ENCODE data around the gene TPD52L1. TPM values are rescaled to one million over a fixed set of nuclear protein-coding genes. Genes with fewer than 3 reads are reported as not detected.

TPD52L1 gene
- total RNA-seq, 1 donor from 2014 or later: 93.6 TPM

DNA sequence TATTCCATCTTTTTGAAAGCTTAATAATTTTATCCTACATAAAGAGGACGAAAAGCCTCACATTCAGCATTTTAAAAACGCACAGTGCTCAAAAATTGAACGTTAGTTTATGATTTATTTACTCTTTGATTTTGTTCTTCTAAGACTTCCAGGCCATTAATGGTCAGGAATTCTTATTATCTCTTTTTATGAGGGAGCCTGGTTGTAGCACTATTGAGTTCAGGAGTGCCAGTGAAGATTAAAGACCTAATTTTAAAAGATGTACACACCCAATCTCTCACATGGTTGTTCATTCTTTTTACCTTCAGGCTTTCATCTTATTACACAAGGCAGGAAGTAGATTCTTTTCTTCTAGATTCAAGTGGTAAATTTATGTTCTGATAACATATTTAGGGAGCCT is 79.6 kb downstream of the TPD52L1 start:
- H3K9me3 ChIP-seq: no peaks in the 10 kb centered on the region
- no peak overlapping the region for H3K27ac ChIP-seq
- H3K4me3 ChIP-seq: no peak overlapping the region
- H3K36me3 ChIP-seq: no peaks in the 10 kb centered on the region
- intact Hi-C loops (cut with DNase I): no loop called here
- DNase-seq (ENCODE audit: low spot score in 2 of 2): no peak
- H3K27me3 ChIP-seq: no peaks in the 10 kb centered on the region
- peaks cover 0 to 3% of the 10 kb centered on the region in 2 donors for H3K4me1 ChIP-seq
- TF ChIP-seq, protein P1, sequence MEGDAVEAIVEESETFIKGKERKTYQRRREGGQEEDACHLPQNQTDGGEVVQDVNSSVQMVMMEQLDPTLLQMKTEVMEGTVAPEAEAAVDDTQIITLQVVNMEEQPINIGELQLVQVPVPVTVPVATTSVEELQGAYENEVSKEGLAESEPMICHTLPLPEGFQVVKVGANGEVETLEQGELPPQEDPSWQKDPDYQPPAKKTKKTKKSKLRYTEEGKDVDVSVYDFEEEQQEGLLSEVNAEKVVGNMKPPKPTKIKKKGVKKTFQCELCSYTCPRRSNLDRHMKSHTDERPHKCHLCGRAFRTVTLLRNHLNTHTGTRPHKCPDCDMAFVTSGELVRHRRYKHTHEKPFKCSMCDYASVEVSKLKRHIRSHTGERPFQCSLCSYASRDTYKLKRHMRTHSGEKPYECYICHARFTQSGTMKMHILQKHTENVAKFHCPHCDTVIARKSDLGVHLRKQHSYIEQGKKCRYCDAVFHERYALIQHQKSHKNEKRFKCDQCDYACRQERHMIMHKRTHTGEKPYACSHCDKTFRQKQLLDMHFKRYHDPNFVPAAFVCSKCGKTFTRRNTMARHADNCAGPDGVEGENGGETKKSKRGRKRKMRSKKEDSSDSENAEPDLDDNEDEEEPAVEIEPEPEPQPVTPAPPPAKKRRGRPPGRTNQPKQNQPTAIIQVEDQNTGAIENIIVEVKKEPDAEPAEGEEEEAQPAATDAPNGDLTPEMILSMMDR (IDR thresholded peaks at IDR 0.05): no peak

DNA sequence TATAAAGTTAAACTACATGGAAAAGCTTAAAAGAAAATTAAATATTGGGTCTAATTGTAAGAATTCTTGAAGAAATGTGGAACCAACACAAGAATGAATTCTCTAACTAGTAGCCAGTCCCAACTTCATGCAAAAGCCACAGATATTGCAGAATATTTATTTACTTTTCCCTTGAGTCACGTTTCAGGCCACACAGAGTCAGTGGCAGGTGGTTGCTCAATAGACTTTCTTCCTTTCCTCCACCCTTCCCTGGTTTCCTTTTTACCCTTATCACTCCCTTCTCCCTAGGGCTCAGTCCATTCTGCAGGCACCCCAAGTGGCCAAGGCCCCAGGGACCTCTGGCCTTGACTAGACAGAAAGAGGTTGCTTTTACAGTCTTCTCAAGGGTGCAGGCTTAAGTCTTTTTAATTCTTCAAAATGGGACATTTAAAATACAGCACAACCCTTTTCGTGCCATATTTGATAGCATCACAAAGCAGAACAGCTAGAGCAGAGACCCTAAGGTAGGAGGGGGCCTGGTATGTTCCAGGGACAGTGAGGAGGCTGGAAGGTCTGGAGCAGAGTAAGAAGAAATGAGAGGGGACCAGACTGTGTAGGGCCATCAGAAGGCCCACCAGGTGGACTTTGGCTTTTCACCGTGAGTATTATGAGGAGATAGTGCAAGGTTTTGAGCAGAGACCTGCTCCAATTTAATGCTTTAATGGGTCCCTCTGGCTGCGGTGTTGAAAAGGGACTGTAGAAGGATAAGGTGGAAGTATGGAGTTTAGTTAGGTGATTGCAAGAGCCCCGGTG is 83.2 kb downstream of the TPD52L1 start:
- no peak for DNase-seq (ENCODE audit: low spot score in 2 of 2)
- H3K36me3 ChIP-seq: no peaks in the 10 kb centered on the region
- H3K27ac ChIP-seq: no peak overlapping the region
- TF ChIP-seq, protein P1 (IDR thresholded peaks at IDR 0.05): no peak
- no peaks in the 10 kb centered on the region for H3K4me1 ChIP-seq
- intact Hi-C loops (cut with DNase I): no loop called here
- H3K4me3 ChIP-seq: no peak overlapping the region
- H3K27me3 ChIP-seq: no peaks in the 10 kb centered on the region
- no peaks in the 10 kb centered on the region for H3K9me3 ChIP-seq

DNA sequence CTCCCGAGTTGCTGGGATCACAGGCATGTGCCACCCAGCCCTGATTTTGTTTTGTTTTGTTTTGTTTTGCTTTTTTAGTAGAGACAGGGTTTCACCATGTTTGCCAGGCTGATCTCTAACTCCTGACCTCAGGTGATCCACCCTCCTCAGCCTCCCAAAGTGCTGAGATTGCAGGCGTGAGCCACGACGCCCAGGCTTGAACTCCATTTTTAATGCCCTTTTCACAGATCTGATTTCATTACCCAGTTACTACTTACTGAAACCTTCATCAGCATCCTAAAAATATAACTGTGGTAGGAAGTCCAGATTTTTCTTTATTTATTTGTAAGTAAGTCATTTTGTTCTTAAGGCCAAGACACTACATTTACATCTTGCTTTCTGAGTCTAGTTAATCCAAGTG is 84.2 kb downstream of the TPD52L1 start:
- Histone ChIP-seq H3K4me3 (no peak overlapping the region), H3K27ac (no peak overlapping the region), H3K4me1 (no peaks in the 10 kb centered on the region), H3K36me3 (no peaks in the 10 kb centered on the region), H3K27me3 (no peaks in the 10 kb centered on the region), H3K9me3 (peaks cover 0 to 6% of the 10 kb centered on the region in 2 donors)
- intact Hi-C loops (cut with DNase I): no loop called here
- TF ChIP-seq, protein P1 (IDR thresholded peaks at IDR 0.05): no peak
- DNase-seq (ENCODE audit: low spot score in 2 of 2): no peak

DNA sequence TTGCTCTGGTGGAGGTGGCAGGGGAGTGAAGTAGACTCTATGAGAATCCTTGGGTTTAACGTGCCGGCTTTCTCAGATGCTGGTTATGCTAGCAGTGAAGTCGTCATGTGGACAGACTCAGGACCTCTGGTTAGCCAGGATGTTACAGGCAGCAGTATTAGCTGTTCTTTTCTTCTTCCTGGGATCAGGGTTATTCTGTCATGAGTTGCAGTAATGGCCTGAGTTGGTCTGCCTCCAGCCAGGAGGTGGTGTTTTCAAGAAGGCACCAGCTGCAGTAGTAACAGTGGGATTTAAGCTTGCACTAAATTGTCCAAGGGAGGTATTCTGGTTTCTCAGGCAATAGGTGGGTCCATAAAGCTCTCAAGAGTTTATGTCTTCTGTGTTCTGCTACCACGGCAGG is 91.5 kb downstream of the TPD52L1 start:
- H3K4me3 ChIP-seq: no peak overlapping the region
- H3K9me3 ChIP-seq: peaks cover 0 to 15% of the 10 kb centered on the region in 2 donors
- H3K27ac ChIP-seq: no peak overlapping the region
- TF ChIP-seq, protein P1 (IDR thresholded peaks at IDR 0.05): no peak
- DNase-seq (ENCODE audit: low spot score in 2 of 2): no peak
- H3K36me3 ChIP-seq: no peaks in the 10 kb centered on the region
- no peaks in the 10 kb centered on the region for H3K4me1 ChIP-seq
- intact Hi-C loops (cut with DNase I): no loop called here
- H3K27me3 ChIP-seq: no peaks in the 10 kb centered on the region

DNA sequence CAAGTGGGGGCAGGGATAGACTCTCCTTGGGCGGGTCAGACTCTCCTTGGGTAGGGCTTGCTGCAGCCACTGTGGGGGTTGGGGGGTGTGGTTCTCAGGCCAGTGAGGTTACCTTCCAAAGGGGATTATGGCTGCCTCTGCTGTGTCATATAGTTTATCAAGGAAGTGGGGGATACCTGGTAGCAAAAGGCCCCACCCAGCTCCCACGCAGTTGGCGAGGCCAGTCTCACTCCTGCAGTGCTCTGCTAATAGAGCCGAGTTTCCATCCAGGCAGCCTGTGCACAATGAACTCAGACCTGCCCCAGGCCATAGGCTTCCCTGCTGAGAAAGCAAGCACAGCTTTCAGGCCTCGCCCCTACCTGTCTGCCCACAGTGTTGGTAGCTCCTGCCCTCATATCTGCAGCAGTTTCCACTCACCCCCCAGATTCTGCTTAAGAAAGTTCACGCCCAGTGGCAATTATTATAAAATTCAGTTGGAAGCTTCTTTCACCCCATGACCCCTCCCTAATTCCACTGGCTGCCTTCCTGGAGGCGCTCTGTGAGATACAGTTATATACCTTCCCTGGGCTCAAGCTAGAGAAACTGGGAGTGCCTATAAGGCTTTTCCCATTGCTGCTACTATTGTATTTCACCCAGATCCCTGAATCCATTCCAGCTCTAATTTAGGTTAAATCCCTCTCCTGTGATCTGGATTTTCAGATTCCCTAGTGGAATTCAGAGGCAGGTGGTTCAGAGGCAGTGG is 92.1 kb downstream of the TPD52L1 start:
- H3K27me3 ChIP-seq: no peaks in the 10 kb centered on the region
- intact Hi-C loops (cut with DNase I): no loop called here
- H3K4me1 ChIP-seq: no peaks in the 10 kb centered on the region
- no peak overlapping the region for H3K27ac ChIP-seq
- no peaks in the 10 kb centered on the region for H3K36me3 ChIP-seq
- H3K4me3 ChIP-seq: no peak overlapping the region
- TF ChIP-seq, protein P1 (IDR thresholded peaks at IDR 0.05): no peak
- no peak for DNase-seq (ENCODE audit: low spot score in 2 of 2)
- H3K9me3 ChIP-seq: peaks cover 0 to 15% of the 10 kb centered on the region in 2 donors
